ENCODE measurements around the gene OGDH. TPM values are rescaled to one million over a fixed set of nuclear protein-coding genes. Genes with fewer than 3 reads are reported as not detected.
A peak's percentile ranks its signal among the peaks of the same experiment; 100 is the strongest.

OGDH gene
- total and polyA plus RNA-seq, 2 of the 13 experiments (the other 11 are each of a cell fraction or from before 2014, with no cell fraction given): 17.4 to 25.4 TPM

DNA sequence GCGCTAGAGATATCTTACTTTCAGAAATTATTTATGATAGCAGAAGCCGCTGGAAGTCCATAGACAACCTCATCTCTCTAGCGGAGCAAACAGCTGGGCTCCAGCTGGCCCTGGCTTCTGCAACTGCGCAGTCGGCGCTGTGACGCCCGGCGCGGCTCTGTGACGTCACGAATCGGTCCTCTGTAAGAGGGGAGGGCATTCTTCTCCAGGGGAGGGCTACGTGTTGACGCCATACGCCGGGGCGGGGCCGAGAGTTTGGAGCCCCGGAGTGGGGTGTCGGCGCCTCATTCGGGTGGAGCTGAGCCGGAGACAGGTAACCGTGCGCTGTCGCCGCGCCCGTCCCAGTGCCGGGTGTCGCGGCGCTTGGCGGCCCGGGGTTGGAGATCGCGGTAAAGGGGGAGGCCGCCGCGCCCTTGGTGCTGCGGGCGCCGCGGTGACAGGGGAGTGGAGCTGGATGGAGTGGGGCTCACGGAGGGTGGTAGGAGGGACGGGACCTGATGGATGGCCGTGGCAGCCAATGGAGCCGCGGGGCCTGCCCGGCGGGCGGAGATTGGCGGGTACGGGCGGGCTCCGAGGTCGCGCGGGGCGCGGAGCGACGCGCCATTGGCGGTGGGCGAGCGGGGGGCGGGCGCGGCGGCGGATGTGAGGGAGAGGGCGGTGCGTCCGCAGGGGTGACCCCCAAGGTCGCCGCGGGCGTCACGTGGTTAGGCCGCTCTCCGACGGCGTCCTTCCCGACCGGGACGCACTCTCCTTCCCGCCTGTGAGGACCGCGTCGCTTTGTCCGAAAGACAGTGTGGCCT is at the start of gene OGDH (continued):
- TF ChIP-seq, protein P1, sequence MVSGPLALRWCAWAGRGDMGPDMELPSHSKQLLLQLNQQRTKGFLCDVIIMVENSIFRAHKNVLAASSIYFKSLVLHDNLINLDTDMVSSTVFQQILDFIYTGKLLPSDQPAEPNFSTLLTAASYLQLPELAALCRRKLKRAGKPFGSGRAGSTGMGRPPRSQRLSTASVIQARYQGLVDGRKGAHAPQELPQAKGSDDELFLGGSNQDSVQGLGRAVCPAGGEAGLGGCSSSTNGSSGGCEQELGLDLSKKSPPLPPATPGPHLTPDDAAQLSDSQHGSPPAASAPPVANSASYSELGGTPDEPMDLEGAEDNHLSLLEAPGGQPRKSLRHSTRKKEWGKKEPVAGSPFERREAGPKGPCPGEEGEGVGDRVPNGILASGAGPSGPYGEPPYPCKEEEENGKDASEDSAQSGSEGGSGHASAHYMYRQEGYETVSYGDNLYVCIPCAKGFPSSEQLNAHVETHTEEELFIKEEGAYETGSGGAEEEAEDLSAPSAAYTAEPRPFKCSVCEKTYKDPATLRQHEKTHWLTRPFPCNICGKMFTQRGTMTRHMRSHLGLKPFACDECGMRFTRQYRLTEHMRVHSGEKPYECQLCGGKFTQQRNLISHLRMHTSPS (CRISPR knock-in tag; IDR thresholded peaks at IDR 0.05; ENCODE audit: low read depth): no peak
- TF ChIP-seq ZBTB21 (CRISPR knock-in tag; IDR thresholded peaks at IDR 0.05) (peak; percentile 99), ZNF563 (CRISPR knock-in tag; IDR thresholded peaks at IDR 0.05) (peak; percentile 23; the same call in 1 of the 2 replicates), ZFX (CRISPR knock-in tag; IDR thresholded peaks at IDR 0.05; ENCODE audit: low read depth) (peak; percentile 87), REXO4 (CRISPR knock-in tag; IDR thresholded peaks at IDR 0.05; ENCODE audit: borderline replicate concordance) (0 out of 2 replicates have a peak, but pooled peaks have one; percentile 66), ETV6 (CRISPR knock-in tag; conservative IDR thresholded peaks at IDR 0.05) (peak; percentile 37; the same call in 1 of the 2 replicates), MEIS2 (CRISPR knock-in tag; IDR thresholded peaks at IDR 0.05) (peak; percentile 50), ZNF768 (CRISPR knock-in tag; IDR thresholded peaks at IDR 0.05) (0 out of 2 replicates have a peak, but pooled peaks have one; percentile 34), KLF11 (CRISPR knock-in tag; IDR thresholded peaks at IDR 0.05) (peak; percentile 71), ZBTB38 (CRISPR knock-in tag; IDR thresholded peaks at IDR 0.05) (peak; percentile 24; the same call in 1 of the 2 replicates), SALL2 (CRISPR knock-in tag; IDR thresholded peaks at IDR 0.05) (peak; percentile 74; the same call in 1 of the 2 replicates), HOXA7 (CRISPR knock-in tag; IDR thresholded peaks at IDR 0.05) (no peak), ZNF101 (CRISPR knock-in tag; IDR thresholded peaks at IDR 0.05; ENCODE audit: borderline replicate concordance, low read depth) (no peak), ZNF749 (CRISPR knock-in tag; IDR thresholded peaks at IDR 0.05; ENCODE audit: borderline replicate concordance) (peak; percentile 76), JUND (CRISPR knock-in tag; IDR thresholded peaks at IDR 0.05) (no peak), KLF13 (CRISPR knock-in tag; IDR thresholded peaks at IDR 0.05) (no peak), HNRNPLL (IDR thresholded peaks at IDR 0.05; ENCODE audit: low read depth, low read length, poor library complexity, severe bottlenecking) (peak; percentile 85), ZNF329 (CRISPR knock-in tag; IDR thresholded peaks at IDR 0.05; ENCODE audit: low read depth) (peak; percentile 72), RBM22 (optimal IDR thresholded peaks at IDR 0.05; ENCODE audit: low read length) (no peak)
- TF ChIP-seq, protein P2, sequence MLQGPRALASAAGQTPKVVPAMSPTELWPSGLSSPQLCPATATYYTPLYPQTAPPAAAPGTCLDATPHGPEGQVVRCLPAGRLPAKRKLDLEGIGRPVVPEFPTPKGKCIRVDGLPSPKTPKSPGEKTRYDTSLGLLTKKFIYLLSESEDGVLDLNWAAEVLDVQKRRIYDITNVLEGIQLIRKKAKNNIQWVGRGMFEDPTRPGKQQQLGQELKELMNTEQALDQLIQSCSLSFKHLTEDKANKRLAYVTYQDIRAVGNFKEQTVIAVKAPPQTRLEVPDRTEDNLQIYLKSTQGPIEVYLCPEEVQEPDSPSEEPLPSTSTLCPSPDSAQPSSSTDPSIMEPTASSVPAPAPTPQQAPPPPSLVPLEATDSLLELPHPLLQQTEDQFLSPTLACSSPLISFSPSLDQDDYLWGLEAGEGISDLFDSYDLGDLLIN (CRISPR knock-in tag; IDR thresholded peaks at IDR 0.05; ENCODE audit: borderline replicate concordance): no peak; the same call in 1 of the 2 replicates
- TF ChIP-seq, protein P3, sequence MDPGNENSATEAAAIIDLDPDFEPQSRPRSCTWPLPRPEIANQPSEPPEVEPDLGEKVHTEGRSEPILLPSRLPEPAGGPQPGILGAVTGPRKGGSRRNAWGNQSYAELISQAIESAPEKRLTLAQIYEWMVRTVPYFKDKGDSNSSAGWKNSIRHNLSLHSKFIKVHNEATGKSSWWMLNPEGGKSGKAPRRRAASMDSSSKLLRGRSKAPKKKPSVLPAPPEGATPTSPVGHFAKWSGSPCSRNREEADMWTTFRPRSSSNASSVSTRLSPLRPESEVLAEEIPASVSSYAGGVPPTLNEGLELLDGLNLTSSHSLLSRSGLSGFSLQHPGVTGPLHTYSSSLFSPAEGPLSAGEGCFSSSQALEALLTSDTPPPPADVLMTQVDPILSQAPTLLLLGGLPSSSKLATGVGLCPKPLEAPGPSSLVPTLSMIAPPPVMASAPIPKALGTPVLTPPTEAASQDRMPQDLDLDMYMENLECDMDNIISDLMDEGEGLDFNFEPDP (CRISPR knock-in tag; conservative IDR thresholded peaks at IDR 0.05): no peak
- TF ChIP-seq, protein P4, sequence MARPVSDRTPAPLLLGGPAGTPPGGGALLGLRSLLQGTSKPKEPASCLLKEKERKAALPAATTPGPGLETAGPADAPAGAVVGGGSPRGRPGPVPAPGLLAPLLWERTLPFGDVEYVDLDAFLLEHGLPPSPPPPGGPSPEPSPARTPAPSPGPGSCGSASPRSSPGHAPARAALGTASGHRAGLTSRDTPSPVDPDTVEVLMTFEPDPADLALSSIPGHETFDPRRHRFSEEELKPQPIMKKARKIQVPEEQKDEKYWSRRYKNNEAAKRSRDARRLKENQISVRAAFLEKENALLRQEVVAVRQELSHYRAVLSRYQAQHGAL (CRISPR knock-in tag; IDR thresholded peaks at IDR 0.05; ENCODE audit: not compliant biosample characterization): no peak
